ENCODE results near the gene MPDU1. TPM values are rescaled to one million over a fixed set of nuclear protein-coding genes. Genes with fewer than 3 reads are reported as not detected.

Gene MPDU1
- total and polyA plus RNA-seq, 4 donors: 42.3 to 99.5 (median 84.8) TPM

GRCh38 chr17:7632492-7632894 lies 48.8 kb downstream of the MPDU1 start:
- Histone ChIP-seq H3K9ac (ENCODE audit: insufficient read depth in 1 of 2, low read length in 2 of 2) (no peak overlapping the region), H3K27ac (ENCODE audit: low read depth in 1 of 2, low read length in 1 of 2) (no peak overlapping the region), H3K36me3 (ENCODE audit: control insufficient read depth in 4 of 4, insufficient read depth in 4 of 4, low read length in 4 of 4) (no peaks in the 10 kb centered on the region), H3K4me3 (no peak overlapping the region), H3K9me3 (ENCODE audit: control insufficient read depth in 4 of 4, insufficient read depth in 3 of 4, low read length in 3 of 4) (no peaks in the 10 kb centered on the region), H3K4me1 (ENCODE audit: control insufficient read depth in 5 of 5, insufficient read depth in 5 of 5, low read length in 5 of 5) (peaks cover 0 to 13% (median 0%) of the 10 kb centered on the region in 5 donors), H3K27me3 (ENCODE audit: control insufficient read depth in 3 of 3, insufficient read depth in 3 of 3, low read length in 2 of 3) (no peaks in the 10 kb centered on the region)
- peak in 2 of 3 donors; percentile 23 to 40 for DNase-seq
- WGBS, 2 donors: 42 to 46% methylated on average over 6 of the region's 6 CpGs
- ATAC-seq (ENCODE audit: insufficient read depth, low FRiP score): no peak
- TF ChIP-seq CTCF (IDR thresholded peaks at IDR 0.05; ENCODE audit: control extremely low read depth, extremely low read depth): no peak

- no peaks in the 10 kb centered on the region for H3K36me3 ChIP-seq (ENCODE audit: control insufficient read depth in 4 of 4, insufficient read depth in 4 of 4, low read length in 4 of 4)
- no peak for ATAC-seq (ENCODE audit: insufficient read depth, low FRiP score)
- TF ChIP-seq CTCF (IDR thresholded peaks at IDR 0.05; ENCODE audit: control extremely low read depth, extremely low read depth): no peak
- 85 to 91% methylated on average over 2 of the region's 2 CpGs for WGBS, 2 donors
- no peak overlapping the region for H3K9ac ChIP-seq (ENCODE audit: insufficient read depth in 1 of 2, low read length in 2 of 2)
- no peak for DNase-seq
- no peak overlapping the region for H3K4me3 ChIP-seq
- no peaks in the 10 kb centered on the region for H3K27me3 ChIP-seq (ENCODE audit: control insufficient read depth in 3 of 3, insufficient read depth in 3 of 3, low read length in 2 of 3)
- H3K9me3 ChIP-seq (ENCODE audit: control insufficient read depth in 4 of 4, insufficient read depth in 3 of 4, low read length in 3 of 4): no peaks in the 10 kb centered on the region
- peaks cover 0 to 9% (median 0%) of the 10 kb centered on the region in 5 donors for H3K4me1 ChIP-seq (ENCODE audit: control insufficient read depth in 5 of 5, insufficient read depth in 5 of 5, low read length in 5 of 5)
- no peak overlapping the region for H3K27ac ChIP-seq (ENCODE audit: low read depth in 1 of 2, low read length in 1 of 2)
Observed at GRCh38 chr17:7633093-7633492, 49.4 kb downstream of the MPDU1 start.

- DNase-seq: peak; percentile 84 to 87 (median 87)
- no peak for ATAC-seq (ENCODE audit: insufficient read depth, low FRiP score)
Observed at GRCh38 chr17:7634384-7634783, 50.7 kb downstream of the MPDU1 start.

More at GRCh38 chr17:7634384-7634783, 50.7 kb downstream of the MPDU1 start:
- 26 to 46% methylated on average over 5 of the region's 5 CpGs for WGBS, 2 donors
- H3K4me1 ChIP-seq (ENCODE audit: control insufficient read depth in 5 of 5, insufficient read depth in 5 of 5, low read length in 5 of 5): peaks cover 0 to 7% (median 0%) of the 10 kb centered on the region in 5 donors
- no peaks in the 10 kb centered on the region for H3K9me3 ChIP-seq (ENCODE audit: control insufficient read depth in 4 of 4, insufficient read depth in 3 of 4, low read length in 3 of 4)
- no peak overlapping the region for H3K4me3 ChIP-seq
- H3K36me3 ChIP-seq (ENCODE audit: control insufficient read depth in 4 of 4, insufficient read depth in 4 of 4, low read length in 4 of 4): no peaks in the 10 kb centered on the region
- no peak overlapping the region for H3K9ac ChIP-seq (ENCODE audit: insufficient read depth in 1 of 2, low read length in 2 of 2)
- TF ChIP-seq CTCF (IDR thresholded peaks at IDR 0.05; ENCODE audit: control extremely low read depth, extremely low read depth): no peak
- no peaks in the 10 kb centered on the region for H3K27me3 ChIP-seq (ENCODE audit: control insufficient read depth in 3 of 3, insufficient read depth in 3 of 3, low read length in 2 of 3)
- H3K27ac ChIP-seq (ENCODE audit: low read depth in 1 of 2, low read length in 1 of 2): no peak overlapping the region

Data from lung (tissue), 12 donors.